Activated naive CD4-positive, alpha-beta T cell treated with anti-CD3 and anti-CD28 coated beads, Interleukin-2, amount 50 U/mL, for 24 hours (primary cell): ENCODE results near the gene LTN1.
A peak's percentile ranks its signal among the peaks of the same experiment; 100 is the strongest.

Source experiments
- H3K27ac Mint-ChIP-seq: one replicate; pipeline ENCODE4 v1.8.0; 2021; ENCODE audit warnings: mild to moderate bottlenecking, mixed read lengths
- H3K27me3 Mint-ChIP-seq: one replicate; pipeline ENCODE4 v1.8.0; 2021; ENCODE audit warnings: mixed read lengths
- H3K36me3 Mint-ChIP-seq: one replicate; pipeline ENCODE4 v1.8.0; 2021; ENCODE audit warnings: mixed read lengths
- H3K4me1 Mint-ChIP-seq: one replicate; pipeline ENCODE4 v1.8.0; 2021; ENCODE audit warnings: mixed read lengths
- H3K4me3 Mint-ChIP-seq: one replicate; pipeline ENCODE4 v1.8.0; 2021; ENCODE audit warnings: mild to moderate bottlenecking, mixed read lengths
- H3K9me3 Mint-ChIP-seq: one replicate; pipeline ENCODE4 v1.8.0; 2021; ENCODE audit warnings: mixed read lengths

Gene LTN1

GRCh38 chr21:28922368-28922767, 70.3 kb downstream of the LTN1 start:
- H3K27me3 Mint-ChIP-seq = no peaks in the 10 kb centered on the region
- no peaks in the 10 kb centered on the region for H3K9me3 Mint-ChIP-seq
- no peaks in the 10 kb centered on the region for H3K4me1 Mint-ChIP-seq
- H3K36me3 Mint-ChIP-seq = peaks cover 22% of the 10 kb centered on the region
- no peak overlapping the region for H3K4me3 Mint-ChIP-seq
- H3K27ac Mint-ChIP-seq = no peak overlapping the region

GRCh38 chr21:28916150-28916893, 76.4 kb downstream of the LTN1 start:
- no peaks in the 10 kb centered on the region for H3K4me1 Mint-ChIP-seq
- H3K27ac Mint-ChIP-seq = no peak overlapping the region
- H3K27me3 Mint-ChIP-seq = no peaks in the 10 kb centered on the region
- H3K4me3 Mint-ChIP-seq = no peak overlapping the region
- H3K9me3 Mint-ChIP-seq = no peaks in the 10 kb centered on the region
- no peaks in the 10 kb centered on the region for H3K36me3 Mint-ChIP-seq

GRCh38 chr21:28913071-28913470, 79.6 kb downstream of the LTN1 start:
- H3K4me3 Mint-ChIP-seq = no peak overlapping the region
- no peaks in the 10 kb centered on the region for H3K4me1 Mint-ChIP-seq
- no peaks in the 10 kb centered on the region for H3K36me3 Mint-ChIP-seq
- no peaks in the 10 kb centered on the region for H3K9me3 Mint-ChIP-seq
- H3K27me3 Mint-ChIP-seq = peaks cover 2% of the 10 kb centered on the region
- H3K27ac Mint-ChIP-seq = no peak overlapping the region

GRCh38 chr21:28910280-28910887, 82.3 kb downstream of the LTN1 start:
- H3K27me3 Mint-ChIP-seq = peaks cover 2% of the 10 kb centered on the region
- H3K4me1 Mint-ChIP-seq = no peaks in the 10 kb centered on the region
- H3K9me3 Mint-ChIP-seq = no peaks in the 10 kb centered on the region
- no peaks in the 10 kb centered on the region for H3K36me3 Mint-ChIP-seq
- no peak overlapping the region for H3K27ac Mint-ChIP-seq
- H3K4me3 Mint-ChIP-seq = no peak overlapping the region

- Mint-ChIP-seq H3K4me3 (no peak overlapping the region), H3K4me1 (no peaks in the 10 kb centered on the region), H3K9me3 (no peaks in the 10 kb centered on the region), H3K27me3 (peaks cover 2% of the 10 kb centered on the region), H3K27ac (no peak overlapping the region), H3K36me3 (no peaks in the 10 kb centered on the region)
Measured at GRCh38 chr21:28908351-28908750, 84.3 kb downstream of the LTN1 start.

GRCh38 chr21:28906841-28907240, 85.8 kb downstream of the LTN1 start:
- peaks cover 2% of the 10 kb centered on the region for H3K27me3 Mint-ChIP-seq
- H3K9me3 Mint-ChIP-seq = no peaks in the 10 kb centered on the region
- no peaks in the 10 kb centered on the region for H3K36me3 Mint-ChIP-seq
- no peak overlapping the region for H3K27ac Mint-ChIP-seq
- H3K4me1 Mint-ChIP-seq = no peaks in the 10 kb centered on the region
- no peak overlapping the region for H3K4me3 Mint-ChIP-seq

- peaks cover 3% of the 10 kb centered on the region for H3K27me3 Mint-ChIP-seq
- no peaks in the 10 kb centered on the region for H3K9me3 Mint-ChIP-seq
- no peak overlapping the region for H3K4me3 Mint-ChIP-seq
- no peaks in the 10 kb centered on the region for H3K4me1 Mint-ChIP-seq
- no peak overlapping the region for H3K27ac Mint-ChIP-seq
- no peaks in the 10 kb centered on the region for H3K36me3 Mint-ChIP-seq
Measured at GRCh38 chr21:28906236-28906635, 86.4 kb downstream of the LTN1 start.

GRCh38 chr21:28904961-28905435, 87.7 kb downstream of the LTN1 start:
- H3K27ac Mint-ChIP-seq = no peak overlapping the region
- H3K4me1 Mint-ChIP-seq = no peaks in the 10 kb centered on the region
- peaks cover 2% of the 10 kb centered on the region for H3K27me3 Mint-ChIP-seq
- no peaks in the 10 kb centered on the region for H3K9me3 Mint-ChIP-seq
- no peak overlapping the region for H3K4me3 Mint-ChIP-seq
- no peaks in the 10 kb centered on the region for H3K36me3 Mint-ChIP-seq

GRCh38 chr21:28903448-28903847, 89.2 kb downstream of the LTN1 start:
- Mint-ChIP-seq H3K27ac (no peak overlapping the region), H3K9me3 (no peaks in the 10 kb centered on the region), H3K4me3 (no peak overlapping the region), H3K4me1 (no peaks in the 10 kb centered on the region), H3K27me3 (peaks cover 2% of the 10 kb centered on the region), H3K36me3 (no peaks in the 10 kb centered on the region)

- peaks cover 5% of the 10 kb centered on the region for H3K27me3 Mint-ChIP-seq
- H3K36me3 Mint-ChIP-seq = peaks cover 1% of the 10 kb centered on the region
- H3K4me3 Mint-ChIP-seq = no peak overlapping the region
- H3K9me3 Mint-ChIP-seq = no peaks in the 10 kb centered on the region
- H3K27ac Mint-ChIP-seq = no peak overlapping the region
- no peaks in the 10 kb centered on the region for H3K4me1 Mint-ChIP-seq
Measured at GRCh38 chr21:28900481-28900880, 92.2 kb downstream of the LTN1 start.

- Mint-ChIP-seq H3K4me1 (no peaks in the 10 kb centered on the region), H3K36me3 (peaks cover 1% of the 10 kb centered on the region), H3K27ac (no peak overlapping the region), H3K4me3 (no peak overlapping the region), H3K9me3 (no peaks in the 10 kb centered on the region), H3K27me3 (peaks cover 5% of the 10 kb centered on the region)
Measured at GRCh38 chr21:28899744-28900143, 92.9 kb downstream of the LTN1 start.

- H3K9me3 Mint-ChIP-seq = no peaks in the 10 kb centered on the region
- peaks cover 1% of the 10 kb centered on the region for H3K36me3 Mint-ChIP-seq
- peaks cover 5% of the 10 kb centered on the region for H3K27me3 Mint-ChIP-seq
- no peak overlapping the region for H3K27ac Mint-ChIP-seq
- H3K4me1 Mint-ChIP-seq = no peaks in the 10 kb centered on the region
- no peak overlapping the region for H3K4me3 Mint-ChIP-seq
Measured at GRCh38 chr21:28899220-28899619, 93.5 kb downstream of the LTN1 start.

- no peaks in the 10 kb centered on the region for H3K4me1 Mint-ChIP-seq
- H3K36me3 Mint-ChIP-seq = peaks cover 1% of the 10 kb centered on the region
- peaks cover 3% of the 10 kb centered on the region for H3K27me3 Mint-ChIP-seq
- H3K27ac Mint-ChIP-seq = no peak overlapping the region
- H3K9me3 Mint-ChIP-seq = no peaks in the 10 kb centered on the region
- no peak overlapping the region for H3K4me3 Mint-ChIP-seq
Measured at GRCh38 chr21:28893687-28894086, 99.0 kb downstream of the LTN1 start.

- peaks cover 3% of the 10 kb centered on the region for H3K27me3 Mint-ChIP-seq
- peaks cover 1% of the 10 kb centered on the region for H3K36me3 Mint-ChIP-seq
- H3K27ac Mint-ChIP-seq = no peak overlapping the region
- no peak overlapping the region for H3K4me3 Mint-ChIP-seq
- H3K9me3 Mint-ChIP-seq = no peaks in the 10 kb centered on the region
- H3K4me1 Mint-ChIP-seq = no peaks in the 10 kb centered on the region
Measured at GRCh38 chr21:28892199-28893111, 100.2 kb downstream of the LTN1 start.

- Mint-ChIP-seq H3K27me3 (no peaks in the 10 kb centered on the region), H3K4me1 (peaks cover 21% of the 10 kb centered on the region), H3K4me3 (peak overlapping the region; percentile 96), H3K36me3 (peaks cover 13% of the 10 kb centered on the region), H3K9me3 (no peaks in the 10 kb centered on the region), H3K27ac (peak overlapping the region; percentile 100)
Measured at GRCh38 chr21:28885853-28886177, 106.9 kb downstream of the LTN1 start.
